GM21515 (cell line): ENCODE data around the gene EEFSEC.

ENCODE experiments used
- ATAC-seq: cut with Tn5 transposase; IDR thresholded peaks from one replicate; pipeline ENCODE4 v1.9.1; 2021; ENCODE audit not compliant: unreplicated experiment

The EEFSEC gene

DNA sequence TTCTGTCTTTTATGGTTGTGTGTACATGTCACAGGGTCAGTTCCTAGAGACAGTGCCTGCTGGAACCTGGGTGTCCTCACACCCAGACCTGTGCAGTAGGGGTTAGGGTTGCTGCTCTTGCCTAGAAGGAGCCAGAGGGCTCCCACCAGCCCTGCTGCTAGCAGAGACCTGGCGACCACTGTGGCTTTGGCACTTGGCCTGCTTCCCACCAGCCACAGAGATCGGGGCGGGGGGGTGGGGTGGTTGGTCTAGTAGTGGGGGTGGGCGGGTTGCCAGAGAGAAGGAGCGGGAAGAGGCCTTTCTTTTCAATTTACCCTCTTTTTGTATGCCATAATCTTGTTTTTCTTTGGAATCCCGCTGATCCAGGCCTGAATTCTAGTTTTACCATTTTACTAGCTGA, 29.4 kb downstream of the EEFSEC start:
- ATAC-seq, result no peak

DNA sequence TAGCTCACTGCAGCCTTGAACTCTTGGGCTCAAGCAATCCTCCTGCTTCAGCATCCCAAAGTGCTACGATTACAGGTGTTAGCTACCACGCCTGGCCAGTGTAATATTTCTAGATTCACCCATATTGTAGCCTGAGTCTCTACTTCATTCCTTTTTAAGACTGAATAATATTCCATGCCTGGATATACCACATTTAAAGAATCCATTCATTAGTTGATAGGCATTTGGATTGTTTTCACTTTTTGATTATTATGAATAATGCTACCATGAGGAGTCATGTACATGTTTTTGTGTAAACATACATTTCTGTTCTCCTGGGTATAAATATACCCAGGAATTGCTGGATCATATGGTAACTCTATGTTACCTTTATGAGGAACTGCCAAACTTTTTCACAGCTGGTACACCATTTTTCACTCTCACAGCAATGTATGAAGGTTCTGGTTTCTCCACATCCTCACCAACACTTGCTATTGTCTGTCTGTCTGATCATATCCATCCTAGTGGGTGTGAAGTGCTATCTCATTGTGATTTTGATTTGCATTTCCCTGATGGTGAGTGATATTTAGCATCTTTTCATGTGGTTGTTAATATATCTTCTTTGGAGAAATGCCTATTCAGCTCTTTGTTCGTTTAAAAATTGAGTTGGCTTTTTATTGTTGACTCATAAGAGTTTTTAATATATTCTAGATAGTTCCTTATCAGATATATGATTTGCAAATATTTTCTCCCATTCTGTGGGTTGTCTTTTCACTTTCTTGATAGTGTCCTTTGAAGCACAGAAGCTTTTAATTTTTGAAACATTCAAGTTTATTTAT, 32.6 kb downstream of the EEFSEC start:
- ATAC-seq, result no peak

DNA sequence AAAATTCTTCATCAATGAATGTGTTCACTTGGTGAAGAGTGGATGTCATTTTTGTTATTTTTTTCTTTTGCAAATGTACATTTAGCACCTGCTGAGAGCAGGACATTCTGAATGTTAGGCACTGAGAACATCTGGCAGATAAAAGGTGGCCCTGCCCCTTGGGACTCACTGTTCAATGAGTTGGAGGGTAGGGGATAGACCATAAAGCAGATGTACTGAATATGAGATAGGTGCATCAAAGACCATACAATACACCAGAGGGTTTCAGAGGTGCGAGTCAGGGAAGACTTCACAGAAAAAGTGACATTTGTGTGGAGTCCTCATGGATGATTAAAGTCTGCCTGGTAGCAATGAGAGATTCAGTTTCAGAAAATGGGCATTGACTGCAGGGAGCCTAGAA, 34.2 kb downstream of the EEFSEC start:
- ATAC-seq, result no peak

DNA sequence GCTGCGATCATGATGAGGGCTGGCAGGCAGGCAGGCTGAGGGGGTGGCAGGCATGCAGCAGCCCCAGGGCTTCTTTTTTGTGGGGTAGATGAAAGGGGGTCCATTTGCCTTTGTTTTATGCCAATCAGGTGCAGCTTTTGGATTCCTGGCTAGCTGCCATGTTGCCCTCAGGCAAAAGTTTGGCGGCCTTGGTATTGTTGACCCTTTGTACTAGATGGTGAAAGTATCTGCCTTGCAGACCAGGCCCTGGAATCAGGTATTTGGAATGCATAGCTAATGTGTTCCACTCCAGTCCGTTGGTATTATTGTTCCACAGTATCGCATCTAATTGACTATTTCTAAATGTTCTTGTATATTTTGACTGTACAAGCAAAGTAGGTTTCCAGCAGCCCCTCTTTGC, 35.0 kb downstream of the EEFSEC start:
- no peak for ATAC-seq

DNA sequence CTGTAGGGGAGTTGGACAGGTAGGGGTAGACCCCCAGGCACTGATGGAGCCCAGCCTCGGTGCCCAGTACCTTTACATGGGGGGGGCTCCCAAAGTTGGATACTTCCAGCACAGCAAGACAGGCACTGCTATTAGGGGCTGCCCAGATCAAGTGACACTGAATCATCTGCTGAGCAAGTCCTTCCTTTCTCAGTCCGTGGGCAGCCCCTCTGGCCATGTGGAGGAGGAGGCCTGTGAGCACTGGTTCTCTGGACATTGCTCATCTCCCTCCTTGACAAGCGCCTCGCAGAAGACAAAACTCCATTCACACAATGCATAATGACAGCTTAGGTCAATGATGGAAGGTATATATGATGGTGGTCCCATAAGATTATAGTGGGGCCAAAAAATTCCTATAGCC, 35.7 kb downstream of the EEFSEC start:
- ATAC-seq, result no peak

DNA sequence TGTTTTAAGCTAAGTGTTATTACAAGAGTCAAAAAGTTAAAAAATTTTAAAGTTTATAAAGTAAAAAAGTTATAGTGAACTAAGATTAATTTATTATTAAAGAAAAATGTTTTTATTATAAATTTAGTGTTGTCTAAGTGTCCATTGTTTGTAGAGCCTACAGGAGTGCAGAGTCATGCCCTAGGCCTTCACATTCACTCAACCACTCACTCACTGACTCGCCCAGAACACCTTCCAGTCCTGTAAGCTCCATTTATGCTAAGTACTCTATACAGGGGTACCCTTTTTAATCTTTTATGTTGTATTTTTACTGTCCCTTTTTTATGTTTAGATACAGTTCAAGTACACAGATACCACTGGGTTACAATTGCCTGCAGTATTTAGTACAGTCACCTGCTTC, 37.2 kb downstream of the EEFSEC start:
- no peak for ATAC-seq

DNA sequence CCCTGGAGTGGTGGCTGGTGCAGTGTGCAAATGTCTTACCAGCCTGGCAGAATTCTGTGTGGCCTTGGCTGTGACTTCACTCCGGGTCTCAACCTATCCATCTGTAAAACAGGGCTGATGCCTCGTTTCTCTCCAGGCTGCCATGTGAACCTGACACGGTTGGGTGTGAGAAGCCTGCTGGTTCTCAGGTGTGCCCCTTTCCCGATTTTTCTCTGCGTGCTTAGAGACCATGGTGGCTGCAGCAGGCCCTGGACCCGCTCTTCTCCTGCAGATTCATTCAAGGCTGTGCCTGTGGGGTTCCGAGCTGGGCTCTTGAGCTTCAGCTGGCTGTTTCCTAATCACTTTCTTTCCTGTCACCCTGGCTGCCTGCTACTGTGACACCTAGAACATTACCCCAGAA, 38.9 kb downstream of the EEFSEC start:
- no peak for ATAC-seq

DNA sequence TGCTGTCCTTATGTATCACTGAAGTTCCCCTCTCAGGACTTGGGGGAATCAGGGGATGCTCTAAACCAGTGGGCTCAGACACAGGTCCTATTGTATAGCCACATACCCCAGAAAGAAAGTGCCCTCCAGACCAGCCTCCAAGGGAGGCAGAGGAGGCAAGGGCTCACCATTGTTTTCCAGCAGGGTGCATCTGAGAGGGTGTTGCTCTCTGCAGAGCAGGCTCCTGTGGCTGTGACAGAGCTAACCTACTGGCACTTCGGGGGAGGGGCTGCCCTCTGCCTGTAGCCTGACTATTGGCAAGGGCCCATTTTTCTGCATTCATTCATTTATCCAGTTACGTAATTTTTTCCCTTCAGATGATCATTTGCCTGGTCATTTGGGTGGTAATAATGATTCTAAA, 39.9 kb downstream of the EEFSEC start:
- no peak for ATAC-seq

DNA sequence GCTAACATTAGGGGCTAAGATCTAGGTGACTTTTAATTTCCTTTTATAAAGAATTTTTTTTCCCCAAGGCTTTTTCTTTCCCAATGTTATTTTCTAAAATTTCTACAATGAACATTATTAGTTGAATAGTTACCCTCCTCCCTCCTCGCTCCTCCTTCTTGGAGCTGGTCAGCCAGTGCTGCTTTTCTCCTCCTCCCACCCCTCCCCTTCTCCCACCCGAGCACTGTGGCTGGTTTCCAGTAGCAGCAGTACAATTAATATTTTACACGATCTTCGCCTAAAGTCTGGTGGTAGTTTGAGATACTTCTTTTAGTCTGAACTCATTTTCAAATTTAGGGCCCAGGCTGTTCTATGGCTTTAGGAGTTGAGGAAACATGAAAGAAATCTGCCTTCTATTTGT, 41.6 kb downstream of the EEFSEC start:
- no peak for ATAC-seq

DNA sequence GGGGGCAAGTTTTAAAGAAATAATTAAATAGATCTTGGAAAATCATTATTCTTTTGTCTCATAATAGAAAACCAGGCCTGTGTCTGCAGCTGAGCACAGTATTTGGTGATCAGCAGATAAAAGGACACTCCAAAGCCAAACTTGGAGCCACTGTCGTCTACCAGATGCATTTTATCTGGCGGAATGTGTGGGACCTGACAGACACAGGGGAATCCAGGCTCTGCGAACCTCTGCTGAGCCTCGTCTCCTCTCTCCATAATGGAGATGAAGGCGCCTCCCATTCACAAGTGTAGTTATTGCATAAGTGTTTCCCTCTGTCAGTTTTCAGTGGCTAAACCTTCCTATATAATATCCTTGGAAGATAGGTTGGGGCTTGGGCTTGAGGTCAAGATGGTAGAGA, 42.1 kb downstream of the EEFSEC start:
- ATAC-seq, result no peak

DNA sequence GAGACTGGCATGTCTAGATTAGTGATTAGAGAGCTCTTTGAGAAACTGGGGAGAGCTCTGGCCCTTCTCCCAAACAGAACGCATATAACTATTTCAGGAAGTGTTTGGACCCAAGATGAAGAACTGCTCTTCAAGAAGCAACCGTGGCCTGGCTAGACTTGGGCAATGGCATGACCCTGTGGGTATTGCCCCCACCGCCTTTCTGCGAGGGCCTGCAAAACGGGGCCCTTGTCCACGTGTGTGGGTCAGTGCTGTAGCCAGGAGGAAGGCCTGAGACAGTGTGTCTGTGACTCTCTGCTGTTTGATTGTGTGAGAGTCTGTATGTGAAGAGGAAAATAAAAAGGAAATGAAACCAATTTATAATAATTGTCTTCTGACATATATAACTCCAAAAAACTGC, 42.5 kb downstream of the EEFSEC start:
- no peak for ATAC-seq

DNA sequence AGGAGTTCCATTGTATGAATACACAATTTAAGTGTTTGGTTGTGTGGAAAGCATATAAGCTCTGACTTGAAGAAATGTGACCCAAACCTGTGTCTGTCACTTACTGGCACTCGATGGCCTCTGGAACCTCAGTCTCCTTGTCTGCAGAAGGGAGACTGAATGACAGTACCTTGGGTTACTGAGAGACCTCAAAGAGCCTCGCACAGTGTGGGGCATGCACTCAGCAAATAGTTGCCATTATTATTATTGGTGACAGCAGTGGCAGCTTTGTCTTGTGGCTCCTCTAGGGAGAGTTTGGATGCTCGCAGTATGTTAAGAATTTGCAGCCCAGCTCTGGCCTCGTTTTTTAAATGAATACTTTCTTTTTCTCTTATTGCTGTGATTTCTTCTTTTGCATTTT, 43.4 kb downstream of the EEFSEC start:
- ATAC-seq, result no peak

DNA sequence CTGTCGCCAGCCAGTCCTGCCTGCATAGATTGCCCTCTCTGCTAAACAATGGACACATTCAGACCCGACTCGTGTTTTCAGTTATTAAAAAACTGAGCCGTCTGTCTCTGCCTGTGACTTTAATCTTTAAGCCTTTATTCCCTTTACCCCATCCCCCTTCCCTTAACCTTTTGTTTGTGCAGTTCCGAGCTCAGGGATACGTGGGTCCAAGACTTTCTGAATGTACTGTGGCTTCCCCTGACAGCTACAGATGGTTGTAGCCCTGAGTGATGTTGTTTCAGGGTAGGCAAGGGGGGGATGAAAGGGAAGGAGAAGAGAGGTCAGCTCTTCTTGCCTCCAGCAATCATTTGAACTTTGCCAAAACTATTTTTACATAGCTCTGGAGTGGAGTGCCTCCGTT, 44.6 kb downstream of the EEFSEC start:
- ATAC-seq, result no peak

DNA sequence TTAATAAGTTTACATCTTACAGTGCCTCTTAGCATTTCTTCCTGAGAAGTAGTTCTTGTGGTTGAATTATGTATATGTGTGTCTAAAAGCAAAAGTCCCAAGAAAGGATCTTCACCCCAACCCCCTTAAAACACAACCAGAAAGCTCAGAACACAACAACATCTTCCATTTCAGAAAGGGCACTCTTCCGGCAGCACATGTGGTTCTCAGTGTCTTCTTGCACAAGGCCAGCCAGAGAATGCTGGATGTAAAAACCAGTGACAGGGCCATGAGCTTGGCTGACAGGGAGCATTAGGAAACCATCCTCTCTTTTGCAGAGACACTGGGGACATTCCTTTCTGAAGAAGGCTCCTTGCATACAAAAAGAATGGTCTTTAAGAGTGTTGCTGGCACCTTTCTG, 45.0 kb downstream of the EEFSEC start:
- no peak for ATAC-seq

DNA sequence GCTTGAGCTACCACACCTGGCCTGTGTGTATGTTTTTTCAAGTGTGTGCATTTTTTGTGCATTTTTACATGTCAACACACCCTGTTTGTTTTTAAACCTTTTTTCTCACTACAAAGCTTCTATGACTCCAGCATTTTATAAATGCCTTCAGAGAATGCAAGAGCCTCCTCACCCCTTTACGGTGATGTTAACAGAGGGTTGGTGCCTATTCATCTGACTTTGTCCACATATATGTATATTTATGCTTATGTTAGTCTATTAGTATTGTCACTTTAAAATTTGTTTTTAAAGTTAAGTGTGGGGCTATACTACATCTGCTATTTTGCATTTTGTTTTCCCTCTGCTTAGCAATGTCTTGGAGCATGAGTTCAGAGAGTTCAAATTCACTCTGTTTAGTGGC, 45.8 kb downstream of the EEFSEC start:
- no peak for ATAC-seq

DNA sequence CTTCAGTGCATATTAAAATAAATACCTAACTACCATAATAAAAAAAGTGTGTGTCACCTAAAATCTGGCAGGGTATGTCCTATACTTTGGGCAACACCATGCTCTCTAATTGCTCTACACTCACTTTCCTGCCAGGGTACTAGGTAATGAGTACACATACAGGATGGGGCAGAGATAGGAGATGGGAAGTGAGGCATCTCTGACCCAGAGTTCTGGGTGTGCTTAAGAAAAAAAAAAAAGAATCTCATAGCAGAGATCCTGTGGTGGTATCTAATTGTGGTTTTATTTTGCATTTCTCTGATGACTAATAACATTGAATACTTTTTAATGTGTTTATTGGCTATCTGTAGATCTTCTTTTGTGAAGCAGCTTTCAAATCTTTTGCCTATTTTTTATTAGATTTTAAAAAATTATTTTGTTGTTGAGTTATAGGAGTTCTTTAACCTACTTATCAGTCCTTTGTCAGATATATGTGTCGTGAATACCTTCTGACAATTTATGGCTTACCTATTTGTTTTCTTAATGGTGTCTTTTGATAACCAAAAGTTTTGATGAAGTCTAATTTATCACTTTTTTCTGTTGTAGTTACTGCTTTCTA, 48.0 kb downstream of the EEFSEC start:
- no peak for ATAC-seq

DNA sequence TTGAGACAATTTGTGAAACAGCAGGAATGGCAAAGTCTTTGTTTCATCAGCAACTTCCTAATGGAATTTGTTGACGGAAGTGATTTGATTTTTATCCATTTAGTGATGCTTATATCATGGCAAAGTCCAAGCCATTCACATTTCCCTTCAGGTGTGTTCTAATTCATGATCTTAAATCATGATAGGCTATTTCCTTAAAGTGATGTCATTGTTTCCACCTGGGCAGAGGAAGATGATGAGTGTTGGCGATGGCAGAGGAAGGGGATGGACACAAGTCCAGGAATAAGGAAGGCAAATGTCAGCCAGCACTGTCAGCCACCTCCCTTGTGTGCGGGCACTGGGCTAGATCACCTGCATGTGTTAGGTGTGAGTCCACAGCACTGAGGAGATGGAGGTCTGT, 49.9 kb downstream of the EEFSEC start:
- ATAC-seq, result no peak

DNA sequence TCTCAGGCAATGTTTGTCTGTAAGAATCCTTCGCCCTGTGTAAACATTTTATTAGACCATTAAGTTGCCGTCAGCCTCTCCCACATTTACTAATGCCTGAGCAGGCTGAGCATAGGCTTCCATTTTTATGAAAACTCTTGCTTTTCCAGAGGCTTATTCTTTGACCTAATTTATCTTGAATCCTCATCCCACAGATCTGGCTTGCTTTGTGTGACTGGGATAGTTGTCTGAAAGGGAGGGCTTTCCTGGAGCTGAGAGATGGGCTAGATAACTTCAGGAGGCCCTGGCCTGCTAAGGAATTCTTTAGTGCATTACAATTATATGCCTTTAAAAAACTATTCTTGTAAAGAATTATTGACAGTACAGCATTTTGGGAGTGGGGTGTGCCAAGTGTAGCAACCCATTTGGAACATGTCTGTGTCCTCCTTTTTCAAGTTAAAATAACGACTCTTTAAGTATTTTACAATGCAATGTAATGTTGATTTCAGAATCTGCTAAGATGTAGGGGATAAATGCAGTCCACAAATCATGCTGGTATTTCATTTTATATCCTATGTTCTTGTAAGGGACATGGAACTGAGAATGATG, 52.4 kb downstream of the EEFSEC start:
- no peak for ATAC-seq

DNA sequence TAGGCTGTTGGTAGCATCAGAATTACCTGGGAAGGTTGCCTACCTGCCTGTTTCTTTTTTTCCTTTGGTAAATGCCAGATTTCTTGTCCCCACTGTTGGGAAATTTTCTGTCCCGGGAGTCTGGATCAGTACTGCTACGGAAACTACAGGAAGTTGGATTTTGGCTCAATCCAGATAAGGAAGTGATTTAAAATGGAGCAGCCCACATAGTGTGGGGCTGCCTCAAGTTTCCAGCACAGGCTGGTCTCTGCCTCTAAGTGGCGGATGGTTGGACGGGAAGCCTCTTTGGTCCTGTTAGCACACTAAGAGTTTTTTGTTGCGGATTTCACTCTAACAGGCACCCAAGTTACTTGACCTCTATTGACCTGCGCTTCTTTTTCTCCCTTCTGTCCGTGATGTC, 54.7 kb downstream of the EEFSEC start:
- ATAC-seq, result no peak

DNA sequence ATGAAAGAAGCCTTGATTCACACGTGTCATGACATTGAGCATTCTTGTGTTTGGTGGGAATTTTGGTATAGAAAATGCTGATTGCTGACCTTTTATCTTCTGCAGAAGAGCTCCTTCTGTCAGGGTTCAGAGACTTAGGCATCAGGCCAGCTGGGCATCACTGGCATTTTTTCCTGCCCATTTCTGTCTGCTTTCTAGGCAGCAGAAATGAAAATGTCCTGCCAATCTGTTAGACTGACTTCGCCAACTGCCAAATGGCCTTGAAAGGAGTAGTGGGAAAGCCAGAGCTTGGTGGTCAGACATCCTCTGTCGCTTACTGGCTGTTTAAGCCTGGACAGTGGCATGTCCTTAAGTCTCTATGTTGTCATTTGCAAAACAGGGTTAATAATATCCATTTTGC, 57.4 kb downstream of the EEFSEC start:
- ATAC-seq, result no peak

DNA sequence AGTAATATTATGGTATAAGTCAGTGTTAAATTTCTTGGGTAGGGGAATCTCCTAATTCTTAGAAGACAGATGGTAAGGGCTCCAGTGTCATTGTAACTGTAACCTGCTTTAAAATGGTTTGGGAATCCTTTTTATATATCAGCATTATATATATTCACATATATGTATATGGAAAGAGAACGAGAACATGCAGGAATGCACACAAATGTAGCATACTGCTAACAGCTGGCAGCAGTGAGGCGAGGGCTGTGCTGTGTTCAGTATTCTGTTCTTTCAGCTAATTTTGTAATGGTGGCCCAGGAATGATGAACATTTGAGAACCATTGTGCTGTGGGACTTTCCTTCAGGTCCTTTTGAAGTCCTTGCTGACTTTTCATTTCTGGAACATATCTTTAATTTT, 60.8 kb downstream of the EEFSEC start:
- no peak for ATAC-seq

DNA sequence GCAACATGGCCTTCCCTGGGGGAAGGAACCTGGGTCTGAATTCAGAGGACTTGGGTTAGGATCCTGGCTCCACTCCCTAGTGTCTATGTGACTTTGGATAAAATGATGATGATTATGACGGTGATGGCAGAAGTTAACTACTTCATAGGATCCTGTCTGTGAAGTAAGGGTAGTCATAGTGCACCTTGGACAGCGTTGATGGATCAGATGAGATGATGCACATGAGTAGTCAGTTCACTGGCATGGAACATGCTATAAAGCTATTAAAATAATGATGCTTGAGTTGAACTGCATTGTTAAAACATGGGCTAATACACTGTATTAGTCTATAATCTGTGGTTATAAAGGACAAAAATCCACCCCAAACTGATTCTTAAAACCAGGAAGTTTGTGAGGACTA, 62.0 kb downstream of the EEFSEC start:
- no peak for ATAC-seq
